Measurements from ENCODE around the gene C1QB. TPM values are rescaled to one million over a fixed set of nuclear protein-coding genes. Genes with fewer than 3 reads are reported as not detected.
A peak's percentile ranks its signal among the peaks of the same experiment; 100 is the strongest.
"Not testable (repeated sequence)": the region's sequence is repeated elsewhere in the genome, so short reads cannot be mapped to it uniquely, and the experiment has no call there.

The C1QB gene
- total RNA-seq, 2 donors from 2014 or later, result 73.9 to 85.4 TPM

GRCh38 chr1:22670352-22670975 is 17.4 kb downstream of the C1QB start:
- ATAC-seq (no peak), DNase-seq (no peak)
- H3K36me3 ChIP-seq (replicated peaks in 1 of 2; ENCODE audit: insufficient read depth in 1 of 2, low read depth in 2 of 2), result no peaks in the 10 kb centered on the region
- no peak overlapping the region for H3K4me3 ChIP-seq
- no peaks in the 10 kb centered on the region for H3K4me1 ChIP-seq
- TF ChIP-seq, protein P1, sequence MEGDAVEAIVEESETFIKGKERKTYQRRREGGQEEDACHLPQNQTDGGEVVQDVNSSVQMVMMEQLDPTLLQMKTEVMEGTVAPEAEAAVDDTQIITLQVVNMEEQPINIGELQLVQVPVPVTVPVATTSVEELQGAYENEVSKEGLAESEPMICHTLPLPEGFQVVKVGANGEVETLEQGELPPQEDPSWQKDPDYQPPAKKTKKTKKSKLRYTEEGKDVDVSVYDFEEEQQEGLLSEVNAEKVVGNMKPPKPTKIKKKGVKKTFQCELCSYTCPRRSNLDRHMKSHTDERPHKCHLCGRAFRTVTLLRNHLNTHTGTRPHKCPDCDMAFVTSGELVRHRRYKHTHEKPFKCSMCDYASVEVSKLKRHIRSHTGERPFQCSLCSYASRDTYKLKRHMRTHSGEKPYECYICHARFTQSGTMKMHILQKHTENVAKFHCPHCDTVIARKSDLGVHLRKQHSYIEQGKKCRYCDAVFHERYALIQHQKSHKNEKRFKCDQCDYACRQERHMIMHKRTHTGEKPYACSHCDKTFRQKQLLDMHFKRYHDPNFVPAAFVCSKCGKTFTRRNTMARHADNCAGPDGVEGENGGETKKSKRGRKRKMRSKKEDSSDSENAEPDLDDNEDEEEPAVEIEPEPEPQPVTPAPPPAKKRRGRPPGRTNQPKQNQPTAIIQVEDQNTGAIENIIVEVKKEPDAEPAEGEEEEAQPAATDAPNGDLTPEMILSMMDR (IDR thresholded peaks at IDR 0.05), result no peak
- TF ChIP-seq POLR2A (IDR thresholded peaks at IDR 0.05), result no peak
- no peak overlapping the region for H3K27ac ChIP-seq
- H3K27me3 ChIP-seq, result no peaks in the 10 kb centered on the region
- intact Hi-C loops (cut with DNase I), result no loop called here
- 45 to 61% methylated on average over 7 to 12 of the region's 12 CpGs for WGBS, 2 donors
- no peaks in the 10 kb centered on the region for H3K9me3 ChIP-seq

DNA sequence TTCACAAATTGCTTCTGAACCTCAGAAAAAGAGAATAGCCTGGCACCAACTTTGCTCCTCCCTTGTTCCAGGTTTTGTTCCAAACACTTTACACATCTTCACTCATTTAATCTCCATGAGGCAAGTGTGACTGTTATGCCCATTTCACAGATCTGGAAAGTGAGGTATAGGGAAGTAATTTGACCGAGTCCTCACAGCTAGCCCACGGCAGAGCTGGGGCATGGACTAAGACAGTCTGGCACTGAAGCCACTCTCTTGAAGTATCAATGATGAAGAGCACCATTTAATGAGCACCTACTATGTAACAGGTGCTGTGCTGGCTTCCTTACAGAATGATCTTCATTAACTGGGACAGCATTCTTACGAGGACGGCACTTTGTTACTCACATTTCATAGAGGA is 19.0 kb downstream of the C1QB start:
- WGBS, 2 donors, result 79 to 87% methylated on average over 4 of the region's 4 CpGs
- DNase-seq, result no peak
- TF ChIP-seq POLR2A (IDR thresholded peaks at IDR 0.05), result no peak
- H3K4me3 ChIP-seq, result no peak overlapping the region
- H3K36me3 ChIP-seq (replicated peaks in 1 of 2; ENCODE audit: insufficient read depth in 1 of 2, low read depth in 2 of 2), result no peaks in the 10 kb centered on the region
- H3K27me3 ChIP-seq, result no peaks in the 10 kb centered on the region
- H3K4me1 ChIP-seq, result no peaks in the 10 kb centered on the region
- H3K9me3 ChIP-seq, result no peaks in the 10 kb centered on the region
- intact Hi-C loops (cut with DNase I), result no loop called here
- ATAC-seq, result no peak
- no peak overlapping the region for H3K27ac ChIP-seq

GRCh38 chr1:22673486-22674409 is 20.7 kb downstream of the C1QB start:
- no peak overlapping the region for H3K27ac ChIP-seq
- 10 to 16% methylated on average over 6 to 17 of the region's 17 CpGs for WGBS, 2 donors
- no peak for ATAC-seq
- TF ChIP-seq, protein P1 (IDR thresholded peaks at IDR 0.05), result peak in 6 of 7 experiments; percentile 26 to 58 (median 39)
- no peak for TF ChIP-seq POLR2A (IDR thresholded peaks at IDR 0.05)
- H3K4me1 ChIP-seq, result no peaks in the 10 kb centered on the region
- intact Hi-C loops (cut with DNase I), result no loop called here
- H3K9me3 ChIP-seq, result no peaks in the 10 kb centered on the region
- H3K4me3 ChIP-seq, result no peak overlapping the region
- H3K36me3 ChIP-seq (replicated peaks in 1 of 2; ENCODE audit: insufficient read depth in 1 of 2, low read depth in 2 of 2), result no peaks in the 10 kb centered on the region
- DNase-seq, result peak; percentile 28 to 58 (median 41)
- H3K27me3 ChIP-seq, result no peaks in the 10 kb centered on the region

GRCh38 chr1:22674410-22674749 is 21.3 kb downstream of the C1QB start:
- Histone ChIP-seq H3K27me3 (no peaks in the 10 kb centered on the region), H3K4me3 (no peak overlapping the region), H3K9me3 (no peaks in the 10 kb centered on the region), H3K36me3 (replicated peaks in 1 of 2; ENCODE audit: insufficient read depth in 1 of 2, low read depth in 2 of 2) (no peaks in the 10 kb centered on the region), H3K27ac (no peak overlapping the region), H3K4me1 (no peaks in the 10 kb centered on the region)
- DNase-seq (no peak), ATAC-seq (no peak)
- intact Hi-C loops (cut with DNase I), result no loop called here
- 21 to 31% methylated on average over 1 of the region's 1 CpG for WGBS, 2 donors
- no peak for TF ChIP-seq POLR2A (IDR thresholded peaks at IDR 0.05)
- TF ChIP-seq, protein P1 (IDR thresholded peaks at IDR 0.05), result peak in 1 of 7 experiments; percentile 6

GRCh38 chr1:22676151-22676550 is 23.1 kb downstream of the C1QB start:
- H3K4me1 ChIP-seq; H3K9me3 ChIP-seq; DNase-seq; H3K27me3 ChIP-seq; H3K4me3 ChIP-seq; H3K27ac ChIP-seq; ATAC-seq; intact Hi-C loops (cut with DNase I); H3K36me3 ChIP-seq (replicated peaks in 1 of 2; ENCODE audit: insufficient read depth in 1 of 2, low read depth in 2 of 2): not testable (repeated sequence)
- 87 to 95% methylated on average over 15 of the region's 15 CpGs for WGBS, 2 donors

Measured in body of pancreas (tissue), 4 donors.